SK-N-SH (cell line): Measurements from ENCODE around the gene IDH1.

ENCODE experiments used
- CHD2 ChIP-seq: fragments of 150-350 bp; IDR thresholded peaks from 2 replicates; pipeline ENCODE4 v1.6.1; 2018; ENCODE audit warnings: low read length; ENCODE audit not compliant: partially characterized antibody
- ELF1 ChIP-seq: IDR thresholded peaks from 2 replicates; pipeline ENCODE4 v1.4.0; 2012
- EP300 ChIP-seq, 2 experiments: IDR thresholded peaks; 2 replicates each; pipeline versions ENCODE4 v1.4.0 to v1.6.1; 2012; ENCODE audit warnings: borderline replicate concordance in 1 of 2, low read depth in 1 of 2, low read length in 1 of 2
- RFX5 ChIP-seq: IDR thresholded peaks from 2 replicates; pipeline ENCODE4 v1.6.1; 2012; ENCODE audit warnings: mild to moderate bottlenecking, improper control_type of control experiment, low read length
- RXRA ChIP-seq: IDR thresholded peaks from 2 replicates; pipeline ENCODE4 v1.4.0; 2012; ENCODE audit warnings: low read depth, mild to moderate bottlenecking, borderline replicate concordance
- TAF1 ChIP-seq: IDR thresholded peaks from 2 replicates; pipeline ENCODE4 v1.6.1; 2012; ENCODE audit warnings: low read depth, mild to moderate bottlenecking, low read length, moderate library complexity, borderline replicate concordance
- TEAD4 ChIP-seq: IDR thresholded peaks from 2 replicates; pipeline ENCODE4 v1.4.0; 2012; ENCODE audit warnings: mild to moderate bottlenecking, borderline replicate concordance; ENCODE audit not compliant: insufficient read depth
- TF ChIP-seq, protein P1 (sequence below): fragments of 200-600 bp; sonication (generic); IDR thresholded peaks from 2 replicates; pipeline ENCODE4 v1.6.1; 2017; ENCODE audit warnings: antibody characterized with exemption, mild to moderate bottlenecking, moderate library complexity

DNA sequence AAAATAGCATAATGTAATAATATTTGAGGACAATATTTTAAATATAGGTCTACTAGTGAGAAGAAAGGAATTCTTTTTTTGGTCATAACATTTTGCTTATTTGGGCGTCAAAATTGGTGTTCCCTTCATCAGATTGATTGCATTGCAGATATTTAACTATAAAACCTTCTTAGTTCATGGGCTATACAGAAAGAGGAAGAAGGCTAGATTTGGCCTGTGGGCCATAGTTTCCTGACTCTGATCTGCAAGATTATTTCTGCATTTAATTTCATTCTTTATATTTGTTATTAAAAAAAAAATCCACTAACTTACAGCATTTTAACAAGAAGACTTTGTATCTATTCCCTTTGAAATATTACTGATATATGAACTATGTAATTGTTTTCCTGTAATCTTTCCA, 43.1 kb upstream of the IDH1 start:
- TF ChIP-seq CHD2 (no peak), EP300 (IDR thresholded peaks at IDR 0.05; ENCODE audit: borderline replicate concordance in 1 of 2, low read depth in 1 of 2, low read length in 1 of 2) (no peak), TAF1 (no peak), ELF1 (no peak), RFX5 (no peak), RXRA (no peak), TEAD4 (no peak)
- TF ChIP-seq, protein P1, sequence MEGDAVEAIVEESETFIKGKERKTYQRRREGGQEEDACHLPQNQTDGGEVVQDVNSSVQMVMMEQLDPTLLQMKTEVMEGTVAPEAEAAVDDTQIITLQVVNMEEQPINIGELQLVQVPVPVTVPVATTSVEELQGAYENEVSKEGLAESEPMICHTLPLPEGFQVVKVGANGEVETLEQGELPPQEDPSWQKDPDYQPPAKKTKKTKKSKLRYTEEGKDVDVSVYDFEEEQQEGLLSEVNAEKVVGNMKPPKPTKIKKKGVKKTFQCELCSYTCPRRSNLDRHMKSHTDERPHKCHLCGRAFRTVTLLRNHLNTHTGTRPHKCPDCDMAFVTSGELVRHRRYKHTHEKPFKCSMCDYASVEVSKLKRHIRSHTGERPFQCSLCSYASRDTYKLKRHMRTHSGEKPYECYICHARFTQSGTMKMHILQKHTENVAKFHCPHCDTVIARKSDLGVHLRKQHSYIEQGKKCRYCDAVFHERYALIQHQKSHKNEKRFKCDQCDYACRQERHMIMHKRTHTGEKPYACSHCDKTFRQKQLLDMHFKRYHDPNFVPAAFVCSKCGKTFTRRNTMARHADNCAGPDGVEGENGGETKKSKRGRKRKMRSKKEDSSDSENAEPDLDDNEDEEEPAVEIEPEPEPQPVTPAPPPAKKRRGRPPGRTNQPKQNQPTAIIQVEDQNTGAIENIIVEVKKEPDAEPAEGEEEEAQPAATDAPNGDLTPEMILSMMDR = no peak
